K562 (cell line): ENCODE data around the gene TRMT44.

Source experiments
- ADNP ChIP-seq: fragments of 200-800 bp; sonication (Bioruptor generic); IDR thresholded peaks from 2 replicates; pipeline ENCODE4 v1.6.1; 2016; ENCODE audit warnings: missing genetic modification characterization, missing compliant biosample characterization
- ETV6 ChIP-seq, 3 experiments: fragments of 150-350 bp in 1 of 3; sonication (generic) in 1 of 3; formaldehyde crosslinking in 1 of 3; IDR thresholded peaks; 2 replicates each; pipeline versions ENCODE4 v1.6.1 to v1.8.0; 2014 to 2022; ENCODE audit warnings: borderline replicate concordance in 2 of 3, low read depth in 2 of 3, antibody characterized with exemption in 1 of 3, low read length in 1 of 3, mild to moderate bottlenecking in 1 of 3, missing genetic modification reagents in 1 of 3
- GTF2F1 ChIP-seq: IDR thresholded peaks from 2 replicates; pipeline ENCODE4 v1.6.1; 2011; ENCODE audit warnings: low read depth, low read length, improper control_type of control experiment
- MAFG ChIP-seq: fragments of 450-650 bp; conservative IDR thresholded peaks from 2 replicates; pipeline ENCODE4 v1.6.1; 2016; ENCODE audit warnings: missing genetic modification characterization, missing compliant biosample characterization
- MBD2 ChIP-seq: sonication (generic); IDR thresholded peaks from 2 replicates; pipeline ENCODE4 v1.6.1; 2016; ENCODE audit warnings: low read depth, borderline replicate concordance
- STAG1 ChIP-seq: sonication (generic); formaldehyde crosslinking; IDR thresholded peaks from 2 replicates; pipeline ENCODE4 v1.5.0; 2020; ENCODE audit warnings: missing genetic modification reagents, borderline replicate concordance
- TAF15 ChIP-seq: fragments of 200-400 bp; formaldehyde crosslinking; IDR thresholded peaks from 2 replicates; pipeline ENCODE4 v1.6.1; 2017; ENCODE audit warnings: mild to moderate bottlenecking, low read depth, low read length, moderate library complexity
- TCF7L2 ChIP-seq: fragments of 150-350 bp; IDR thresholded peaks from 2 replicates; pipeline ENCODE4 v1.6.1; 2016; ENCODE audit warnings: low read depth, mild to moderate bottlenecking, low read length, moderate library complexity
- USF2 ChIP-seq: sonication (generic); formaldehyde crosslinking; IDR thresholded peaks from 2 replicates; pipeline ENCODE4 v1.5.0; 2020; ENCODE audit warnings: missing genetic modification reagents
- ZNF239 ChIP-seq: fragments of 250-450 bp; sonication (Bioruptor Pico); IDR thresholded peaks from 2 replicates; pipeline ENCODE4 v1.4.0; 2020; ENCODE audit warnings: mild to moderate bottlenecking

- TF ChIP-seq TAF15 (no peak), ADNP (tag) (no peak), ETV6 (IDR thresholded peaks at IDR 0.05; ENCODE audit: borderline replicate concordance in 1 of 2, low read depth in 2 of 2, low read length in 1 of 2) (no peak), ETV6 (CRISPR knock-in tag; IDR thresholded peaks at IDR 0.05; ENCODE audit: borderline replicate concordance) (no peak), MAFG (tag) (no peak), STAG1 (CRISPR knock-in tag) (no peak), USF2 (CRISPR knock-in tag) (no peak), GTF2F1 (no peak), TCF7L2 (no peak), MBD2 (no peak), ZNF239 (CRISPR knock-in tag) (no peak)
These were observed 48.6 kb upstream of the TRMT44 start for GRCh38 chr4:8391972-8392371.
